H9 (cell line): ENCODE measurements around the gene MACROD1. TPM values are rescaled to one million over a fixed set of nuclear protein-coding genes. Genes with fewer than 3 reads are reported as not detected.

ENCODE experiments used
- DNase-seq: peaks from one replicate; pipeline ENCODE4 v3.0.0-alpha.2; 2017
- H2AFZ ChIP-seq: one replicate; pipeline ENCODE4 v1.6.1; 2013; ENCODE audit warnings: mild to moderate bottlenecking, low read length, control low read depth, moderate library complexity
- H2AK5ac ChIP-seq: 2 replicates; pipeline ENCODE4 v1.6.1; 2013; ENCODE audit warnings: low read length, control low read depth, mixed read lengths; ENCODE audit not compliant: insufficient read length
- H2BK120ac ChIP-seq: one replicate; pipeline ENCODE4 v1.6.1; 2013; ENCODE audit warnings: low read depth, mild to moderate bottlenecking, low read length, control low read depth, inconsistent platforms; ENCODE audit not compliant: poor library complexity, severe bottlenecking
- H2BK12ac ChIP-seq: 2 replicates; pipeline ENCODE4 v1.6.1; 2013; ENCODE audit warnings: low read length, control low read depth, mixed read lengths, low read depth; ENCODE audit not compliant: insufficient read length
- H2BK15ac ChIP-seq: 2 replicates; pipeline ENCODE4 v1.6.1; 2013; ENCODE audit warnings: low read depth, low read length, control low read depth
- H2BK20ac ChIP-seq: one replicate; pipeline ENCODE4 v1.6.1; 2013; ENCODE audit warnings: low read depth, mild to moderate bottlenecking, low read length, control low read depth, inconsistent platforms; ENCODE audit not compliant: poor library complexity, severe bottlenecking
- H2BK5ac ChIP-seq: 2 replicates; pipeline ENCODE4 v1.6.1; 2013; ENCODE audit warnings: low read length, control low read depth, mixed read lengths; ENCODE audit not compliant: insufficient read length
- H3K14ac ChIP-seq: 2 replicates; pipeline ENCODE4 v1.6.1; 2013; ENCODE audit warnings: low read length, control low read depth; ENCODE audit not compliant: insufficient read depth
- H3K18ac ChIP-seq: 2 replicates; pipeline ENCODE4 v1.6.1; 2013; ENCODE audit warnings: low read depth, mild to moderate bottlenecking, mixed read lengths, low read length, control low read depth; ENCODE audit not compliant: insufficient read length
- H3K23ac ChIP-seq: 2 replicates; pipeline ENCODE4 v1.6.1; 2013; ENCODE audit warnings: low read length, control low read depth, mixed read lengths, low read depth; ENCODE audit not compliant: insufficient read length
- H3K23me2 ChIP-seq: 2 replicates; pipeline ENCODE4 v1.6.1; 2013; ENCODE audit warnings: low read depth, mild to moderate bottlenecking, mixed read lengths, low read length, control low read depth; ENCODE audit not compliant: insufficient read length, poor library complexity, severe bottlenecking
- H3K27ac ChIP-seq: 2 replicates; pipeline ENCODE4 v1.5.1; 2013; ENCODE audit warnings: low read length, control low read depth, mixed read lengths, low read depth; ENCODE audit not compliant: insufficient read length
- H3K27me3 ChIP-seq: 2 replicates; pipeline ENCODE4 v1.6.1; 2013; ENCODE audit warnings: low read length, control low read depth, inconsistent platforms; ENCODE audit not compliant: insufficient read depth
- H3K4ac ChIP-seq: 2 replicates; pipeline ENCODE4 v1.6.1; 2013; ENCODE audit warnings: low read depth, mild to moderate bottlenecking, control low read depth, inconsistent platforms, low read length, moderate library complexity
- H3K4me1 ChIP-seq: 2 replicates; pipeline ENCODE4 v1.6.1; 2013; ENCODE audit warnings: low read length, control low read depth, inconsistent platforms; ENCODE audit not compliant: insufficient read depth
- H3K4me2 ChIP-seq: 2 replicates; pipeline ENCODE4 v1.6.1; 2013; ENCODE audit warnings: low read length, control low read depth, mixed read lengths; ENCODE audit not compliant: insufficient read length, insufficient read depth
- H3K56ac ChIP-seq: 2 replicates; pipeline ENCODE4 v1.6.1; 2013; ENCODE audit warnings: low read depth, mild to moderate bottlenecking, mixed read lengths, low read length, control low read depth; ENCODE audit not compliant: insufficient read length
- H3K79me1 ChIP-seq: 2 replicates; pipeline ENCODE4 v1.6.1; 2013; ENCODE audit warnings: low read depth, mild to moderate bottlenecking, moderate library complexity, low read length, control low read depth, inconsistent platforms; ENCODE audit not compliant: insufficient read depth, poor library complexity, severe bottlenecking
- H3K79me2 ChIP-seq: 2 replicates; pipeline ENCODE4 v1.6.1; 2013; ENCODE audit warnings: low read length, control low read depth, inconsistent platforms; ENCODE audit not compliant: insufficient read depth
- H3K9ac ChIP-seq: 2 replicates; pipeline ENCODE4 v1.6.1; 2013; ENCODE audit warnings: low read length, control low read depth, mixed read lengths; ENCODE audit not compliant: insufficient read length; ENCODE audit errors: extremely low read depth
- H3K9me3 ChIP-seq: one replicate; pipeline ENCODE4 v1.6.1; 2013; ENCODE audit warnings: low read depth, low read length, inconsistent platforms; ENCODE audit not compliant: control insufficient read depth
- H3T11ph ChIP-seq: one replicate; pipeline ENCODE4 v1.6.1; 2013; ENCODE audit warnings: mild to moderate bottlenecking, low read length, control low read depth, inconsistent platforms
- H4K20me1 ChIP-seq: one replicate; pipeline ENCODE4 v1.6.1; 2013; ENCODE audit not compliant: control insufficient read depth, insufficient read length, insufficient read depth
- H4K5ac ChIP-seq: 2 replicates; pipeline ENCODE4 v1.6.1; 2013; ENCODE audit warnings: low read depth, mild to moderate bottlenecking, mixed read lengths, low read length, control low read depth; ENCODE audit not compliant: insufficient read length
- H4K8ac ChIP-seq: replicated peaks from 2 replicates; pipeline ENCODE4 v1.6.1; 2013; ENCODE audit warnings: low read length, control low read depth, mixed read lengths, low read depth; ENCODE audit not compliant: insufficient read length
- H4K91ac ChIP-seq: 2 replicates; pipeline ENCODE4 v1.6.1; 2013; ENCODE audit warnings: low read depth, mild to moderate bottlenecking, moderate library complexity, mixed read lengths, low read length, control low read depth; ENCODE audit not compliant: insufficient read length
- H3K27ac Mint-ChIP-seq, 3 experiments: 2 replicates in 2 of 3; 3 replicates in 1 of 3; pipeline ENCODE4 v1.8.0; 2020 to 2021; ENCODE audit warnings: mixed read lengths in 3 of 3, mild to moderate bottlenecking in 1 of 3, moderate library complexity in 1 of 3
- H3K27me3 Mint-ChIP-seq: 2 replicates; pipeline ENCODE4 v1.8.0; 2021; ENCODE audit warnings: low read depth, mild to moderate bottlenecking, moderate library complexity, mixed read lengths
- H3K36me3 Mint-ChIP-seq, 3 experiments: 2 replicates in 2 of 3; 3 replicates in 1 of 3; pipeline ENCODE4 v1.8.0; 2020 to 2021; ENCODE audit warnings: low read depth in 3 of 3, mixed read lengths in 3 of 3; ENCODE audit not compliant: insufficient read depth in 1 of 3
- H3K4me1 Mint-ChIP-seq, 2 experiments: 2 replicates each; pipeline ENCODE4 v1.8.0; 2020; ENCODE audit warnings: mixed read lengths in 2 of 2
- H3K4me3 Mint-ChIP-seq, 2 experiments: 2 replicates in 1 of 2; 3 replicates in 1 of 2; pipeline ENCODE4 v1.8.0; 2020 to 2021; ENCODE audit warnings: mild to moderate bottlenecking in 2 of 2, mixed read lengths in 2 of 2, moderate library complexity in 1 of 2
- H3K9me3 Mint-ChIP-seq, 2 experiments: 2 replicates in 1 of 2; 3 replicates in 1 of 2; pipeline ENCODE4 v1.8.0; 2020; ENCODE audit warnings: mild to moderate bottlenecking in 2 of 2, mixed read lengths in 2 of 2, moderate library complexity in 1 of 2
- CTCF ChIP-seq: fragments of 200-600 bp; sonication (generic); conservative IDR thresholded peaks from 3 replicates; pipeline ENCODE4 v1.8.0; 2021; ENCODE audit warnings: antibody characterized with exemption, mild to moderate bottlenecking
- WGBS: extraction: QIAGEN DNeasy Blood & Tissue Kit; methylation state at CpG from one replicate; pipeline ENCODE4 v1.1.7; 2013; ENCODE audit warnings: missing lambda C conversion rate, low lambda C conversion rate, mixed read lengths; ENCODE audit not compliant: insufficient read length; ENCODE audit errors: extremely low coverage; 5-methylcytosine and 5-hydroxymethylcytosine counted together
- total RNA-seq: library from RNA; stranded (reverse); gene quantifications from 2 replicates; pipeline ENCODE4 v1.2.1, GENCODE V29; 2021

The MACROD1 gene
- total RNA-seq, 1 experiment from 2014 or later = 21.2 TPM

- Mint-ChIP-seq H3K4me1 (peaks cover 2 to 10% of the 10 kb centered on the region in 2 experiments; a peak in 3 of 4 replicates), H3K27me3 (peaks cover 29% of the 10 kb centered on the region), H3K27ac (no peak overlapping the region), H3K9me3 (no peaks in the 10 kb centered on the region), H3K36me3 (peaks cover 0 to 3% (median 0%) of the 10 kb centered on the region in 3 experiments; a peak in 1 of 7 replicates), H3K4me3 (no peak overlapping the region)
- Histone ChIP-seq H3K56ac (no peak overlapping the region), H2BK20ac (no peak overlapping the region), H3K23me2 (no peaks in the 10 kb centered on the region), H3K9me3 (no peaks in the 10 kb centered on the region), H2BK5ac (no peak overlapping the region), H3T11ph (no peak overlapping the region), H2BK15ac (no peak overlapping the region), H3K18ac (no peak overlapping the region), H4K8ac (no peak overlapping the region), H4K5ac (no peak overlapping the region), H3K23ac (no peak overlapping the region), H2AFZ (no peak overlapping the region), H3K4me1 (no peaks in the 10 kb centered on the region), H3K27ac (no peak overlapping the region), H4K91ac (no peak overlapping the region), H3K27me3 (peaks cover 6% of the 10 kb centered on the region; the same call in 1 of the 2 replicates), H3K4me2 (no peak overlapping the region), H2BK120ac (no peak overlapping the region), H2AK5ac (no peak overlapping the region), H3K9ac (no peak overlapping the region), H3K14ac (no peak overlapping the region), H3K79me1 (no peaks in the 10 kb centered on the region), H2BK12ac (no peak overlapping the region), H4K20me1 (no peaks in the 10 kb centered on the region), H3K4ac (no peak overlapping the region), H3K79me2 (no peaks in the 10 kb centered on the region; the same call in 1 of the 2 replicates)
- DNase-seq = no peak
- no CpG with 5 or more reads among the region's 2 CpGs for WGBS
- no peak for TF ChIP-seq CTCF
Observed at GRCh38 chr11:64114231-64114630, 51.7 kb downstream of the MACROD1 start.
